DND-41 (cell line): Measurements from ENCODE around the gene NLE1.

ENCODE experiments used
- CTCF ChIP-seq: IDR thresholded peaks from 2 replicates; pipeline ENCODE4 v1.5.1; 2012; ENCODE audit warnings: borderline replicate concordance, low read length, moderate library complexity, mild to moderate bottlenecking; ENCODE audit not compliant: poor library complexity, severe bottlenecking; ENCODE audit errors: extremely low read depth
- EZH2 ChIP-seq: IDR thresholded peaks from 3 replicates; pipeline ENCODE4 v1.6.1; 2012; ENCODE audit warnings: borderline replicate concordance, low read depth, mild to moderate bottlenecking, moderate library complexity, low read length, inconsistent platforms; ENCODE audit not compliant: severe bottlenecking

- TF ChIP-seq CTCF, result no peak
- no peak for TF ChIP-seq EZH2
Observed at GRCh38 chr17:35147375-35147905, 5.3 kb upstream of the NLE1 start, which contains the start of gene UNC45B.
